ENCODE measurements around the gene IL1RAPL1. TPM values are rescaled to one million over a fixed set of nuclear protein-coding genes. Genes with fewer than 3 reads are reported as not detected.

Gene IL1RAPL1
- total RNA-seq, 1 experiment from 2014 or later: 2.9 TPM

DNA sequence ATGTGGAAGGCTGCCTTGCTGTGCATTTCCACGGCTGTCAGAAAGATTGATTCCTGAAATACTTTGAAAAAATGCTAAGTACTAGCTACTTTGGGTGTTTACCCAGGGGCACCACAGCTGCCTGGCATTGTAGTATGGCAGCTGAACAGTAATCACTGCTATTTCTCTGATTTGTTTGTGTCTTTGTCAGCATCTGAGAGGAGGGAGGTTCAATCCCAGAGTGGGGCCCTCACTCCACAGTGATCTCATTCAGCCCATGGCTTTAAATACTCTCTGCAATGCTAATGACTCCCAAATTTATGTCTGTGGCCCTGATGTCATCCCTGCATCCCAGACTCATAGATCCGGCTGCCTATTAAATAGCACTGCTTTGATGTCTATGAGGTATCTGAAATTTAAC lies 1052.9 kb downstream of the IL1RAPL1 start:
- no peak overlapping the region for H3K4me3 ChIP-seq (ENCODE audit: insufficient read depth, low read depth, low read length)
- DNase-seq: no peak
- no peaks in the 10 kb centered on the region for H3K36me3 ChIP-seq (replicated peaks; ENCODE audit: control insufficient read depth, insufficient read depth, low read length)
- H3K27me3 ChIP-seq (ENCODE audit: control insufficient read depth, insufficient read depth, low read length): no peaks in the 10 kb centered on the region

DNA sequence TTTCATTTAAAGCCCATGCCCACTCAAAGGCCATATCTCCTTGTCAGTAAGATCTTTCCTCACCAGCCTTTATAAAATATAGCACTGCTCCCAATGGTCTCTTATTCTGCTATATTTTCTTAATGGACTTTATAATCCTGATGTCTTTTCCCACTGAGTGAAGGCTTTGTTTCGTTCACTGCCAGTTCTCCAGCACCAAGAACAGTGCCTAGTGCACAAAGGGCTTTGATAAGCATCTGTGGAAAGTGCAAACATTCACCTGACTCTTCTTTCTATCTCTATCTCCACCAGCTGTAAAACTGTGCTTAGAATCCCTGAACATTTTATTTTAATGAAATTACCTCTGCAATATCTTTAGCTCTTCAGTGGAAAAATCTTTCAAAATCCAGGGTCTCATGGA lies 1054.2 kb downstream of the IL1RAPL1 start:
- H3K36me3 ChIP-seq (replicated peaks; ENCODE audit: control insufficient read depth, insufficient read depth, low read length): no peaks in the 10 kb centered on the region
- no peak overlapping the region for H3K4me3 ChIP-seq (ENCODE audit: insufficient read depth, low read depth, low read length)
- DNase-seq: no peak
- H3K27me3 ChIP-seq (ENCODE audit: control insufficient read depth, insufficient read depth, low read length): no peaks in the 10 kb centered on the region

- DNase-seq: no peak
- no peaks in the 10 kb centered on the region for H3K36me3 ChIP-seq (replicated peaks; ENCODE audit: control insufficient read depth, insufficient read depth, low read length)
- H3K4me3 ChIP-seq (ENCODE audit: insufficient read depth, low read depth, low read length): no peak overlapping the region
- H3K27me3 ChIP-seq (ENCODE audit: control insufficient read depth, insufficient read depth, low read length): no peaks in the 10 kb centered on the region
Observed at GRCh38 chrX:29643181-29643580, 1055.9 kb downstream of the IL1RAPL1 start.

GRCh38 chrX:29648161-29648560 lies 1060.9 kb downstream of the IL1RAPL1 start:
- no peak overlapping the region for H3K4me3 ChIP-seq (ENCODE audit: insufficient read depth, low read depth, low read length)
- H3K27me3 ChIP-seq (ENCODE audit: control insufficient read depth, insufficient read depth, low read length): no peaks in the 10 kb centered on the region
- no peak for DNase-seq
- H3K36me3 ChIP-seq (replicated peaks; ENCODE audit: control insufficient read depth, insufficient read depth, low read length): no peaks in the 10 kb centered on the region

DNA sequence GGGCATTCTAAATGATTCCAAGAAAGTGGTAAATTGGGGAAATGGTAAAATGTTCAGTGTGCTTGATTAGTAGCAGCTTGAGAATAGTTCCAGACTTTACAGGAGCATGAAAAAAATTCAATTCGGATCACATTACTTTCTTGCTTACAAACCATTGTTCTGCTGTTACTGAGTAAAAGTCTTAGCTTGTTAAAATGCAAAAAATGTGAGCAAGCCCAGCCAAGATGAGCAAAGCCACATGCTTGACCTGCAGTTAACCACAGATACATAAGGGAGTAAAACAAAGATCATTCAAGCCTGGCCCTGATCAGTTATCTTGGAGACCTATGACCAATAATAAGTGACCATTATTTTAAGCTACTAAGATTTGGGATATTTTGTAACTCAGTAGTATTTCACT lies 1065.2 kb downstream of the IL1RAPL1 start:
- no peaks in the 10 kb centered on the region for H3K36me3 ChIP-seq (replicated peaks; ENCODE audit: control insufficient read depth, insufficient read depth, low read length)
- H3K4me3 ChIP-seq (ENCODE audit: insufficient read depth, low read depth, low read length): no peak overlapping the region
- no peak for DNase-seq
- H3K27me3 ChIP-seq (ENCODE audit: control insufficient read depth, insufficient read depth, low read length): no peaks in the 10 kb centered on the region

DNA sequence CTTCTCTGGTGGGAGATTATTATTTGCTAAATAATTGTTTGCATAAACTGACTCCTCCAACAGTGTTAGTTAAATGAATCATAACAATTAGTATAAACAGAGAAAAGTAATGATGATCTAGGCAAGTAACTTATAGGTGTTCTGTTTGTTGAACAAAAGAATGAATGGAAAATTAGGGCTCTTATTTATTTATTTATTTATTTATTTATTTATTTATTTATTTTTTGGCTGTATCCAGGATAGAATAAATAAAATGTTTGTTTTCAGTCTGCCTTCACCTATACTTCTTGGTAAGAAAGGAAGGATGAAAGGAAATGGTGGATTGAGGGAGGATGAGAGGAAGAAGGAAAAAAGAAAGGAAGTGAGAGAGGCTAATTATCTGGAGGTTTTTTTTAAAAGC lies 1066.5 kb downstream of the IL1RAPL1 start:
- H3K27me3 ChIP-seq (ENCODE audit: control insufficient read depth, insufficient read depth, low read length): no peaks in the 10 kb centered on the region
- DNase-seq: no peak
- no peaks in the 10 kb centered on the region for H3K36me3 ChIP-seq (replicated peaks; ENCODE audit: control insufficient read depth, insufficient read depth, low read length)
- H3K4me3 ChIP-seq (ENCODE audit: insufficient read depth, low read depth, low read length): no peak overlapping the region

GRCh38 chrX:29659911-29660310 lies 1072.7 kb downstream of the IL1RAPL1 start:
- no peak for DNase-seq
- no peak overlapping the region for H3K4me3 ChIP-seq (ENCODE audit: insufficient read depth, low read depth, low read length)
- no peaks in the 10 kb centered on the region for H3K27me3 ChIP-seq (ENCODE audit: control insufficient read depth, insufficient read depth, low read length)
- no peaks in the 10 kb centered on the region for H3K36me3 ChIP-seq (replicated peaks; ENCODE audit: control insufficient read depth, insufficient read depth, low read length)

DNA sequence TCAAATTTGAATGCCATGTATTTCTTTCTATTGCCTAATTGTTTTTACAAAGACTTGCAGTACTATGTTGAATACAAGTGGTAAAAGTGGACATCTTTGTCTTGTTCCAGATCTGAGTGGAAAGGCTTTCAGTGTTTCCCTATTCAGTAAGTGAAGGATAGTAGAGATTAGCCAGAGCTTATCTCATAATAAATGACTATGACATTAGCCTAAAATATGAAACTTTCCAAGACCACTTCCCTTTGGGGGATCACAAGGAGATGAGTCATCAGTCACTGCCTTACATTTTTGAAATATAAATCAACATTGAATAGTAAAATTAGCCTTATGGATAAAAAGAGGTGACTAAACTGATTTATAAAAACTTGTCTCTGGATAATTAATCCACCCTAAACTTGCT lies 1074.0 kb downstream of the IL1RAPL1 start:
- Histone ChIP-seq H3K4me3 (ENCODE audit: insufficient read depth, low read depth, low read length) (no peak overlapping the region), H3K27me3 (ENCODE audit: control insufficient read depth, insufficient read depth, low read length) (no peaks in the 10 kb centered on the region), H3K36me3 (replicated peaks; ENCODE audit: control insufficient read depth, insufficient read depth, low read length) (no peaks in the 10 kb centered on the region)
- no peak for DNase-seq

DNA sequence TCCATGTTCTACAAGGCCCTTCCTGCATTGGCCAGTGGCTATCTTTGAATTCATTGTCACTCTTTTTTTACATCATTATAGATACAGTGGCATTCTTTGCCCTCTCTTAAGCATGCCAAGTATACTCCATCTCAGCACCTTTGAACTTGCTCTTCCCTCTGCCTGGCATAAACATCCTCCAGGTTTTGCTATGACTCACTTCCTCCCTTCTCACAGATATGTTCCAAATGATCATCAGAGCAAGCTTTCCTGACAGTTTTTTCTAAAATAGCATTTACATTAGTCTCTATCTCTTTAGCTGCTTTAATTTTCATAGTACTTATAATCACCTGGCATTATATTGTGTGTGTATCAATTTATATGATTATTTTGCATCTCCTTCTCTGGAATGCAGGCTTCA lies 1074.9 kb downstream of the IL1RAPL1 start:
- H3K4me3 ChIP-seq (ENCODE audit: insufficient read depth, low read depth, low read length): no peak overlapping the region
- H3K36me3 ChIP-seq (replicated peaks; ENCODE audit: control insufficient read depth, insufficient read depth, low read length): no peaks in the 10 kb centered on the region
- H3K27me3 ChIP-seq (ENCODE audit: control insufficient read depth, insufficient read depth, low read length): no peaks in the 10 kb centered on the region
- no peak for DNase-seq

DNA sequence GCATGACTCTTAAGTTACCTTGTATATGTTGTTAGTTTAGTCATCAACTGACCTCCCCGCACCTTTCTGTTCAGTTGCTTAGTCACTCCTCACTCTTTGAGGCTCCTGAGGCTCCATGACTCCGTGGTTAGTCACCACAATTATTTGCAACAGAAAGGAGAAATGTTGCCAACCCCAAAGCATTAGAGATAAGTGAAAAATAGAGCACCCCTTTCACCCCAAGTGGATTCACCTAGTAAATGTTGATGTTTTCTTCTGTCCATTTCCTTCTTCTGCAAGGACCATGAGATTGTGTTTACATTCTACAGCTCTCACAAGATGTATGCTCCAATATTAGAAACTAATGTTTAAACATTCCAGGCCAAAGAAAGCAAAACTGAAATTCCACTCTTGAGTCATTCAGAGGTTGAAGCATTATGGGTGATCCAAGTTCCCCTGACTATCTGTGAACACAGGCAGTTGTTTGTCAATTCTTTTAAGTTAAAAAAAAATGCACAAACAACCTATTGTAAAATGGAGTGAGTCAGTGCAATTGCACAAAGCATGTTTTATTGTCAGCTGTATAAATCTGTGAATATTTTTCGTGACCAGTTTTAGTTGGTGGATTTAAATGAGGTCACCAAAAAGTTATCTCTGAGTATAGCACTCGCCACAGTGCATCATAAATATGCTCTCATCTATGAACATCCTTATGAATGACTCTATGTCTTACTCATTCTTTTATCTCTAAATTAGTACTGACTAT lies 1075.7 kb downstream of the IL1RAPL1 start:
- Histone ChIP-seq H3K4me3 (ENCODE audit: insufficient read depth, low read depth, low read length) (no peak overlapping the region), H3K36me3 (replicated peaks; ENCODE audit: control insufficient read depth, insufficient read depth, low read length) (no peaks in the 10 kb centered on the region), H3K27me3 (ENCODE audit: control insufficient read depth, insufficient read depth, low read length) (no peaks in the 10 kb centered on the region)
- DNase-seq: no peak

GRCh38 chrX:29665532-29665931 lies 1078.3 kb downstream of the IL1RAPL1 start:
- no peaks in the 10 kb centered on the region for H3K27me3 ChIP-seq (ENCODE audit: control insufficient read depth, insufficient read depth, low read length)
- DNase-seq: no peak
- H3K4me3 ChIP-seq (ENCODE audit: insufficient read depth, low read depth, low read length): no peak overlapping the region
- no peaks in the 10 kb centered on the region for H3K36me3 ChIP-seq (replicated peaks; ENCODE audit: control insufficient read depth, insufficient read depth, low read length)

DNA sequence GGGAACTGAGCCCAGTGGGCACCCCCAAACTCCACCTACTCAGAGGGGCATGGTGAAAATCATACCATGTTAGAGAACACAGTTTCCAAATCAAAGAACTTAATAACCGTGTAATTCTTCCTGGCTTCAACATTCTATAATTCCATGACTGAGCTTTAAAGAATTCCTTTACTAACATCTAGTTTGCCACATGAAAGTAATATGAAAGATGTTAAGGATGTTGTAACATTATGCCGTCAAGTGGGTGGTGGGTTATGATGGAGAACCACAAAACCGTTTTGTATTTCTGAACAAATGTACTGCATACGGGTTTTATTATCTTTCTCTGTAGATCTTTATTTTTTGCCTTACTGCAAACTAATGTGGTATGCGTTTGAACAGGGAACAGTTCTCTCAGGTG lies 1079.1 kb downstream of the IL1RAPL1 start:
- Histone ChIP-seq H3K36me3 (replicated peaks; ENCODE audit: control insufficient read depth, insufficient read depth, low read length) (no peaks in the 10 kb centered on the region), H3K27me3 (ENCODE audit: control insufficient read depth, insufficient read depth, low read length) (no peaks in the 10 kb centered on the region)
- DNase-seq: no peak

GRCh38 chrX:29671421-29671820 lies 1084.2 kb downstream of the IL1RAPL1 start:
- no peak for DNase-seq
- no peak overlapping the region for H3K4me3 ChIP-seq (ENCODE audit: insufficient read depth, low read depth, low read length)
- no peaks in the 10 kb centered on the region for H3K27me3 ChIP-seq (ENCODE audit: control insufficient read depth, insufficient read depth, low read length)
- H3K36me3 ChIP-seq (replicated peaks; ENCODE audit: control insufficient read depth, insufficient read depth, low read length): no peaks in the 10 kb centered on the region

More for the DNA sequence above, 1079.1 kb downstream of the IL1RAPL1 start:
- H3K4me3 ChIP-seq (ENCODE audit: insufficient read depth, low read depth, low read length): no peak overlapping the region

DNA sequence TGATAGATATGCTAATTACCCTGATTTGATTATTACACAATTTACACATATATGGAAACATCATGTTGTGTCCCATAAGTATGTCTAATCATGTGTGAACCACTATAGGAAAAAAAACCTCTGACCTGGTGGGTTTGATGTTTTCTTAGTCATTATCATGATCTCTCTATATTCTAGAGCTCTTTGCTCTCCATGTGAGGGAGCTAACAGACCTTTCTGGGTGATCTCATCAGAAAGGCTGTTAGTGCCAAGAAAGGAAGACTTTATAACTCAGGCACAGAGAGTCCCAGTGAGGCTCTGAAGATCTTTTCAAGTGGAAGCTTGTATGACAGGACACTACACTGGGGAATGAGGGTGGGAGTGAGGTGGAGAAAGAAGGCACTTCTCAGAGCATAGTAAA lies 1100.4 kb downstream of the IL1RAPL1 start:
- H3K27me3 ChIP-seq (ENCODE audit: control insufficient read depth, insufficient read depth, low read length): no peaks in the 10 kb centered on the region
- no peaks in the 10 kb centered on the region for H3K36me3 ChIP-seq (replicated peaks; ENCODE audit: control insufficient read depth, insufficient read depth, low read length)
- peak; percentile 13 for DNase-seq
- H3K4me3 ChIP-seq (ENCODE audit: insufficient read depth, low read depth, low read length): no peak overlapping the region

DNA sequence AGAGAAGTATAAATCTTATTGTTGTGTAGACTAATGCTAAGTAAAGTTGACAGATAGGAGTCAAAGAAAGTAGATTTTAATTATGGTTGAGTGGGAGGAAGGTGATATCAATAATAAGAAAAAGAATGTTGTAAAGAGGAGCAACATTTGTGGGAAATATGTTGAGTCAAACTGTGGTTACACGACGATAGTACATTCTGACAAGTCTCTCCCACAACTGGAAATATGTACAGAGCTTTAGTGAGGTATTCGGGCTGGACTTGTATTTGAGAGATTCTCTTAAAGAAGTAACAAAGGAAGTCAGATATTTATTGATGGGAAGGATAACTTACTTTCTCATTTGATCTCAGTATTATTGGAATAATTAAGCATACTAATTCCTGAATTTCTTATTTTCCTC lies 1102.8 kb downstream of the IL1RAPL1 start:
- H3K27me3 ChIP-seq (ENCODE audit: control insufficient read depth, insufficient read depth, low read length): no peaks in the 10 kb centered on the region
- no peaks in the 10 kb centered on the region for H3K36me3 ChIP-seq (replicated peaks; ENCODE audit: control insufficient read depth, insufficient read depth, low read length)
- no peak for DNase-seq
- no peak overlapping the region for H3K4me3 ChIP-seq (ENCODE audit: insufficient read depth, low read depth, low read length)

DNA sequence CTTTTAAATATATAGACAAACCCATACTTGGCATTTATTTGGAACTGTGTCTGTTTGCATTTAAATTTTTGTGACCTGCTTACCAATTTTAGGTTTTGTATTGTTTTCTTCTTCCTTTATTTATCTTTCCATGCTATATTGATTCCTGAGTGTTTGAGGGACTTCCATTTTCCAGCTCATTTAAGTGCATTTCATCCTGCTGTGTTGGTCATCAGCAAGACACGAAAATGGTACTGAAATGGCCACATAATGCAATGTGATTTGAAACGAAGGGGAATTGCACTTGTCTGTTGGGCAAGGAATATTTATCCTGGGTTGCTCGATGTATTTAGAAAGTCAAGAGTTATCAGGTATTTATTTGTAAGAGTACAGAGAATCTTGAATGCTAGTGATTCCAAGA lies 1103.8 kb downstream of the IL1RAPL1 start:
- Histone ChIP-seq H3K36me3 (replicated peaks; ENCODE audit: control insufficient read depth, insufficient read depth, low read length) (no peaks in the 10 kb centered on the region), H3K4me3 (ENCODE audit: insufficient read depth, low read depth, low read length) (no peak overlapping the region), H3K27me3 (ENCODE audit: control insufficient read depth, insufficient read depth, low read length) (no peaks in the 10 kb centered on the region)
- no peak for DNase-seq
